ENCODE measurements around the gene PDE10A. TPM values are rescaled to one million over a fixed set of nuclear protein-coding genes. Genes with fewer than 3 reads are reported as not detected.
"Not testable (repeated sequence)": the region's sequence is repeated elsewhere in the genome, so short reads cannot be mapped to it uniquely, and the experiment has no call there.

Gene PDE10A
- total RNA-seq, 1 donor from 2014 or later = 15.8 TPM

GRCh38 chr6:165628955-165629354 lies 34.1 kb downstream of the PDE10A start:
- no peak for DNase-seq (ENCODE audit: low read depth)

- no peak for DNase-seq (ENCODE audit: low read depth)
Measured at GRCh38 chr6:165627366-165627765, 35.7 kb downstream of the PDE10A start.

GRCh38 chr6:165626711-165627110 lies 36.3 kb downstream of the PDE10A start:
- no peak for DNase-seq (ENCODE audit: low read depth)

GRCh38 chr6:165624871-165625639 lies 38.0 kb downstream of the PDE10A start:
- no peak for DNase-seq (ENCODE audit: low read depth)

- DNase-seq (ENCODE audit: low read depth) = no peak
Measured at GRCh38 chr6:165621940-165622339, 41.1 kb downstream of the PDE10A start.

GRCh38 chr6:165618891-165619290 lies 44.1 kb downstream of the PDE10A start:
- DNase-seq (ENCODE audit: low read depth) = not testable (repeated sequence)

GRCh38 chr6:165618241-165618640 lies 44.8 kb downstream of the PDE10A start:
- DNase-seq (ENCODE audit: low read depth) = no peak

GRCh38 chr6:165617528-165617927 lies 45.5 kb downstream of the PDE10A start:
- no peak for DNase-seq (ENCODE audit: low read depth)

- DNase-seq (ENCODE audit: low read depth) = peak; percentile 94
Measured at GRCh38 chr6:165616116-165616515, 46.9 kb downstream of the PDE10A start.

GRCh38 chr6:165615636-165616035 lies 47.4 kb downstream of the PDE10A start:
- peak; percentile 87 for DNase-seq (ENCODE audit: low read depth)

GRCh38 chr6:165611294-165611693 lies 51.7 kb downstream of the PDE10A start:
- DNase-seq (ENCODE audit: low read depth) = peak; percentile 70

GRCh38 chr6:165608577-165608976 lies 54.5 kb downstream of the PDE10A start:
- not testable (repeated sequence) for DNase-seq (ENCODE audit: low read depth)

- DNase-seq (ENCODE audit: low read depth) = no peak
Measured at GRCh38 chr6:165606740-165607008, 56.4 kb downstream of the PDE10A start.

GRCh38 chr6:165605901-165606739 lies 56.9 kb downstream of the PDE10A start:
- no peak for DNase-seq (ENCODE audit: low read depth)

GRCh38 chr6:165605182-165605875 lies 57.7 kb downstream of the PDE10A start:
- no peak for DNase-seq (ENCODE audit: low read depth)

GRCh38 chr6:165602291-165602690 lies 60.8 kb downstream of the PDE10A start:
- no peak for DNase-seq (ENCODE audit: low read depth)

- DNase-seq (ENCODE audit: low read depth) = no peak
Measured at GRCh38 chr6:165600606-165601005, 62.4 kb downstream of the PDE10A start.

- DNase-seq (ENCODE audit: low read depth) = no peak
Measured at GRCh38 chr6:165599596-165600487, 63.2 kb downstream of the PDE10A start.

- DNase-seq (ENCODE audit: low read depth) = no peak
Measured at GRCh38 chr6:165599121-165599520, 63.9 kb downstream of the PDE10A start.

GRCh38 chr6:165597821-165598220 lies 65.2 kb downstream of the PDE10A start:
- DNase-seq (ENCODE audit: low read depth) = no peak

Data from myocyte (in vitro differentiated cells).